Measurements from ENCODE around the gene METAP1D. TPM values are rescaled to one million over a fixed set of nuclear protein-coding genes. Genes with fewer than 3 reads are reported as not detected.

METAP1D gene
- total and polyA plus RNA-seq, 2 experiments from 2014 or later: 4.1 to 6.9 TPM

GRCh38 chr2:172088245-172089004 lies 88.7 kb downstream of the METAP1D start:
- in situ Hi-C loops (cut with MboI): no loop called here
- DNase-seq: no peak
- no peaks in the 10 kb centered on the region for H3F3A ChIP-seq (ENCODE audit: insufficient read depth)
- peaks cover 7% of the 10 kb centered on the region; the same call in 1 of the 2 replicates for H3K4me1 ChIP-seq (ENCODE audit: insufficient read depth)
- H3K27ac ChIP-seq: peak overlapping the region; percentile 92
- H3K4me3 ChIP-seq: peak overlapping the region; percentile 81
- 56% methylated on average over 36 to 37 of the region's 37 CpGs for WGBS, 2 experiments (ENCODE audit: low coverage in 1 of 2, low lambda C conversion rate in 2 of 2, missing lambda C conversion rate in 2 of 2)
- no peaks in the 10 kb centered on the region for H3K9me2 ChIP-seq (ENCODE audit: insufficient read depth)
- H3K79me2 ChIP-seq (ENCODE audit: insufficient read depth): peaks cover 36% of the 10 kb centered on the region
- no peaks in the 10 kb centered on the region for H3K36me3 ChIP-seq (ENCODE audit: low read depth)
- H2AFZ ChIP-seq: peak overlapping the region; percentile 90
- no peaks in the 10 kb centered on the region for H4K20me1 ChIP-seq (ENCODE audit: insufficient read depth)
- peaks cover 12% of the 10 kb centered on the region; the same call in 1 of the 2 replicates for H3K27me3 ChIP-seq (replicated peaks; ENCODE audit: insufficient read depth)
- H3K9ac ChIP-seq: peak overlapping the region; percentile 89
- no peak for TF ChIP-seq EZH2phosphoT487 (IDR thresholded peaks at IDR 0.05; ENCODE audit: insufficient read depth, low read depth)
- H3K4me2 ChIP-seq (ENCODE audit: unreplicated experiment): no peak overlapping the region
- H3K9me3 ChIP-seq (ENCODE audit: low read depth): no peaks in the 10 kb centered on the region

GRCh38 chr2:172089005-172089504 lies 89.3 kb downstream of the METAP1D start:
- H3K36me3 ChIP-seq (ENCODE audit: low read depth): no peaks in the 10 kb centered on the region
- no peaks in the 10 kb centered on the region for H3K9me2 ChIP-seq (ENCODE audit: insufficient read depth)
- no peaks in the 10 kb centered on the region for H4K20me1 ChIP-seq (ENCODE audit: insufficient read depth)
- H3K4me2 ChIP-seq (ENCODE audit: unreplicated experiment): no peak overlapping the region
- WGBS, 2 experiments (ENCODE audit: low coverage in 1 of 2, low lambda C conversion rate in 2 of 2, missing lambda C conversion rate in 2 of 2): 71 to 72% methylated on average over 10 of the region's 10 CpGs
- TF ChIP-seq EZH2phosphoT487 (IDR thresholded peaks at IDR 0.05; ENCODE audit: insufficient read depth, low read depth): no peak
- no peak for TF ChIP-seq EZH2 (IDR thresholded peaks at IDR 0.05; ENCODE audit: insufficient read depth, poor library complexity, severe bottlenecking)
- in situ Hi-C loops (cut with MboI): no loop called here
- no peaks in the 10 kb centered on the region for H3K9me3 ChIP-seq (ENCODE audit: low read depth)
- no peak overlapping the region for H3K9ac ChIP-seq
- peaks cover 6% of the 10 kb centered on the region; the same call in 1 of the 2 replicates for H3K4me1 ChIP-seq (ENCODE audit: insufficient read depth)
- no peaks in the 10 kb centered on the region for H3F3A ChIP-seq (ENCODE audit: insufficient read depth)
- no peak overlapping the region for H3K27ac ChIP-seq
- no peak overlapping the region for H2AFZ ChIP-seq
- H3K79me2 ChIP-seq (ENCODE audit: insufficient read depth): peaks cover 36% of the 10 kb centered on the region
- peaks cover 11% of the 10 kb centered on the region; the same call in 1 of the 2 replicates for H3K27me3 ChIP-seq (replicated peaks; ENCODE audit: insufficient read depth)
- DNase-seq: no peak
- no peak overlapping the region for H3K4me3 ChIP-seq

- Histone ChIP-seq H3K9me3 (ENCODE audit: low read depth) (no peaks in the 10 kb centered on the region), H3F3A (ENCODE audit: insufficient read depth) (no peaks in the 10 kb centered on the region), H3K36me3 (ENCODE audit: low read depth) (no peaks in the 10 kb centered on the region), H3K9me2 (ENCODE audit: insufficient read depth) (no peaks in the 10 kb centered on the region), H3K27ac (no peak overlapping the region), H3K4me2 (ENCODE audit: unreplicated experiment) (no peak overlapping the region), H4K20me1 (ENCODE audit: insufficient read depth) (no peaks in the 10 kb centered on the region), H3K4me3 (no peak overlapping the region), H3K4me1 (ENCODE audit: insufficient read depth) (0 out of 2 replicates have a peak, but pooled peaks cover 6% of the 10 kb centered on the region), H3K79me2 (ENCODE audit: insufficient read depth) (peaks cover 36% of the 10 kb centered on the region), H3K27me3 (replicated peaks; ENCODE audit: insufficient read depth) (peaks cover 11% of the 10 kb centered on the region; the same call in 1 of the 2 replicates), H3K9ac (no peak overlapping the region), H2AFZ (no peak overlapping the region)
- WGBS, 2 experiments (ENCODE audit: low coverage in 1 of 2, low lambda C conversion rate in 2 of 2, missing lambda C conversion rate in 2 of 2): 86 to 87% methylated on average over 7 of the region's 7 CpGs
- in situ Hi-C loops (cut with MboI): no loop called here
- TF ChIP-seq EZH2 (IDR thresholded peaks at IDR 0.05; ENCODE audit: insufficient read depth, poor library complexity, severe bottlenecking): no peak
- no peak for DNase-seq
These were observed 89.9 kb downstream of the METAP1D start for GRCh38 chr2:172089633-172090032.

GRCh38 chr2:172090044-172090961 lies 90.5 kb downstream of the METAP1D start:
- Histone ChIP-seq H3K9ac (no peak overlapping the region), H2AFZ (no peak overlapping the region), H3F3A (ENCODE audit: insufficient read depth) (no peaks in the 10 kb centered on the region), H3K27ac (no peak overlapping the region), H3K27me3 (replicated peaks; ENCODE audit: insufficient read depth) (peaks cover 11% of the 10 kb centered on the region; the same call in 1 of the 2 replicates), H3K9me2 (ENCODE audit: insufficient read depth) (no peaks in the 10 kb centered on the region), H3K4me2 (ENCODE audit: unreplicated experiment) (no peak overlapping the region), H3K4me1 (ENCODE audit: insufficient read depth) (0 out of 2 replicates have a peak, but pooled peaks cover 6% of the 10 kb centered on the region), H3K36me3 (ENCODE audit: low read depth) (no peaks in the 10 kb centered on the region), H3K4me3 (no peak overlapping the region), H4K20me1 (ENCODE audit: insufficient read depth) (no peaks in the 10 kb centered on the region), H3K9me3 (ENCODE audit: low read depth) (no peaks in the 10 kb centered on the region), H3K79me2 (ENCODE audit: insufficient read depth) (peaks cover 36% of the 10 kb centered on the region)
- TF ChIP-seq EZH2phosphoT487 (IDR thresholded peaks at IDR 0.05; ENCODE audit: insufficient read depth, low read depth) (no peak), EZH2 (IDR thresholded peaks at IDR 0.05; ENCODE audit: insufficient read depth, poor library complexity, severe bottlenecking) (no peak)
- WGBS, 2 experiments (ENCODE audit: low coverage in 1 of 2, low lambda C conversion rate in 2 of 2, missing lambda C conversion rate in 2 of 2): 55 to 56% methylated on average over 37 to 39 of the region's 39 CpGs
- in situ Hi-C loops (cut with MboI): no loop called here
- DNase-seq: no peak

Data from GM23248 (cell line).